ENCODE data around the gene ITFG1. TPM values are rescaled to one million over a fixed set of nuclear protein-coding genes. Genes with fewer than 3 reads are reported as not detected.

The ITFG1 gene
- total and polyA plus RNA-seq, 3 donors from 2014 or later, result 94.7 to 130 (median 121) TPM

GRCh38 chr16:47395733-47396498 is 64.9 kb downstream of the ITFG1 start:
- Histone ChIP-seq H3K27ac (no peak overlapping the region), H3K27me3 (no peaks in the 10 kb centered on the region), H3K4me1 (no peaks in the 10 kb centered on the region), H3K4me3 (no peak overlapping the region), H3K36me3 (ENCODE audit: low read depth, missing control alignments) (no peaks in the 10 kb centered on the region), H3K9me3 (no peaks in the 10 kb centered on the region)
- no peak for DNase-seq
- TF ChIP-seq POLR2A (IDR thresholded peaks at IDR 0.05), result no peak
- TF ChIP-seq, protein P1, sequence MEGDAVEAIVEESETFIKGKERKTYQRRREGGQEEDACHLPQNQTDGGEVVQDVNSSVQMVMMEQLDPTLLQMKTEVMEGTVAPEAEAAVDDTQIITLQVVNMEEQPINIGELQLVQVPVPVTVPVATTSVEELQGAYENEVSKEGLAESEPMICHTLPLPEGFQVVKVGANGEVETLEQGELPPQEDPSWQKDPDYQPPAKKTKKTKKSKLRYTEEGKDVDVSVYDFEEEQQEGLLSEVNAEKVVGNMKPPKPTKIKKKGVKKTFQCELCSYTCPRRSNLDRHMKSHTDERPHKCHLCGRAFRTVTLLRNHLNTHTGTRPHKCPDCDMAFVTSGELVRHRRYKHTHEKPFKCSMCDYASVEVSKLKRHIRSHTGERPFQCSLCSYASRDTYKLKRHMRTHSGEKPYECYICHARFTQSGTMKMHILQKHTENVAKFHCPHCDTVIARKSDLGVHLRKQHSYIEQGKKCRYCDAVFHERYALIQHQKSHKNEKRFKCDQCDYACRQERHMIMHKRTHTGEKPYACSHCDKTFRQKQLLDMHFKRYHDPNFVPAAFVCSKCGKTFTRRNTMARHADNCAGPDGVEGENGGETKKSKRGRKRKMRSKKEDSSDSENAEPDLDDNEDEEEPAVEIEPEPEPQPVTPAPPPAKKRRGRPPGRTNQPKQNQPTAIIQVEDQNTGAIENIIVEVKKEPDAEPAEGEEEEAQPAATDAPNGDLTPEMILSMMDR (IDR thresholded peaks at IDR 0.05), result no peak
- 85 to 86% methylated on average over 4 of the region's 4 CpGs for WGBS, 2 donors
- intact Hi-C loops (cut with DNase I; ENCODE audit: low total_unique reads), result no loop called here

DNA sequence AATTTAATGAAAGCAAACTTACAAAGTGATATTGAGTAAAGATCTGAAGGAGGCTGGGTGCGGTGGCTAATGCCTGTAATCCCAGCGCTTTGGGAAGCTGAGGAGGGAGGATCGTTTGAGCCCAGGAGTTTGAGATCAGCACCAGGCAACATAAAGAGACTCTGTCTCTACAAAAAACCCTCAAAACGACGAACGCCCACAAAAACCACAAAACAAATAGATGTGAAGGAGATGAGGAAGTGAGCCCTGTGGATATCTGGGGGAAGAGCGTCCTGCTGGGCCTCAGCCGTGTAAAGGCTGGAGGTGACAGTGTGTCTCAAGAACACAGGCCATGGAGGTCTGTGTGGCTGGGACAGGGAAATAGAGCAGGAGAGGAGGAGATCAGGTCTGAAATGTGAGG is 68.8 kb downstream of the ITFG1 start:
- Histone ChIP-seq H3K27ac (no peak overlapping the region), H3K4me1 (no peaks in the 10 kb centered on the region), H3K9me3 (no peaks in the 10 kb centered on the region), H3K4me3 (no peak overlapping the region), H3K36me3 (ENCODE audit: low read depth, missing control alignments) (no peaks in the 10 kb centered on the region), H3K27me3 (no peaks in the 10 kb centered on the region)
- 69 to 74% methylated on average over 8 of the region's 8 CpGs for WGBS, 2 donors
- no peak for DNase-seq
- TF ChIP-seq POLR2A (IDR thresholded peaks at IDR 0.05), result no peak
- TF ChIP-seq, protein P1 (IDR thresholded peaks at IDR 0.05), result no peak
- intact Hi-C loops (cut with DNase I; ENCODE audit: low total_unique reads), result no loop called here

- Histone ChIP-seq H3K4me3 (no peak overlapping the region), H3K9me3 (no peaks in the 10 kb centered on the region), H3K36me3 (ENCODE audit: low read depth, missing control alignments) (no peaks in the 10 kb centered on the region), H3K27me3 (no peaks in the 10 kb centered on the region), H3K4me1 (no peaks in the 10 kb centered on the region), H3K27ac (no peak overlapping the region)
- WGBS, 2 donors, result 89 to 90% methylated on average over 4 of the region's 4 CpGs
- no peak for TF ChIP-seq POLR2A (IDR thresholded peaks at IDR 0.05)
- intact Hi-C loops (cut with DNase I; ENCODE audit: low total_unique reads), result no loop called here
- DNase-seq, result no peak
These were observed 72.2 kb downstream of the ITFG1 start for GRCh38 chr16:47388705-47389104.

DNA sequence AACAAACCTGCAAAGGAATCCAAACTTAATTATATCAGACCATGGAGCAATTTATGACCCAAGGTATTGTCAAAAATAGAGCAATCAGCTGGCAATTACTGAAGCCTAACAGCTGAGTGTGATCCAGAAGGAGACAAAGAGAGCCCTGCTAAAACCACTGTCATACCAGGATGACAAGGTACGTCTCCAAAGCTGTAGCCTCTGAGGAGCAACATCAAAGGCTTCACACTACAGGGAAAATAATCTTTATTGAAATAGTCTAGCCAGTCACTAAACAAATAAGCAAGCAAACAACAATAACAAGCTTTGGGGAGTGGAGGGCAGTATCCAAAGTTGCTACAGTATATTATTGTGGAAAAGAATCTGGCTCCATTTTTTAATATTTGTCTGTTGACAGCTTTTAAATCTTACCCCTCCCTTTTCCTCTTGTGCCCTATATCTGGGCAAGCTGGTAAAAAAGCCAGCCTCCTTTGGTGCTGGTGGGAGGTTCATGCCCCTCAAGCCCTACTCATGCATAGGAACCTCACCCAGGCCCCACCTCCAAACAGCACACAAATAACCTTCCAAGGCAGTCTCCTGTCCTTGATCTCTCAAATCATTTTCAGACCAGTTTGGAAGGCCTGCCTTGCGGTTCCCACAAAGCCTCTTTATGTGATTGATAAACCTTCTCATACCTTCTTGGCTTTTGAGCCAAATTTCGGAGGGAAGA is 73.7 kb downstream of the ITFG1 start:
- 76 to 81% methylated on average over 3 of the region's 3 CpGs for WGBS, 2 donors
- intact Hi-C loops (cut with DNase I; ENCODE audit: low total_unique reads), result no loop called here

DNA sequence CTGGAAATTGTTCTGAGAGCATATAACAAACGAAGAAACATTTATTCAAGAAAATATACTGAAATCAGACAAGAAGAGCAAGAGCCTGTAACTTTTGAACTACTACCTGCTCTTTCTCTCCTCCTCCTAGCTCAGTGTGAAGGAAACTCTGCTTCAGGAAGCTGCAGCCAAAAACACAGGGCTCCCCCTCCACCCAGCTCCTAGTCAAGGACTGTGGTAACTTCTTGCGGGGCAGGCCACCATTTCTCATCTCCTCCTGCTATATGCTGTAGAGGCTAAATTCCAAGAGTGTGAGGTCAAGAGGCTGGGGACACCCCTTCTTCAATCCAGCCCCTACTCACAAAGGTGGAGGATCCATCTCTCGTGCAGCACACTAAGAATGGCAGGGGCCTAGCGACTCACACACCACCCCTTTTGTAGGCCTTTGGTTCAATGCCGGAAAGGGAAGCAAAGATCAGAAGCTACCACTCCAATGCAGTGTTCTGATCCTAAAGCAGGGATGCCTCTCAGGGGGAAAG is 74.6 kb downstream of the ITFG1 start:
- WGBS, 2 donors, result 87 to 90% methylated on average over 5 of the region's 5 CpGs
- intact Hi-C loops (cut with DNase I; ENCODE audit: low total_unique reads), result no loop called here
- DNase-seq, result no peak
- no peak overlapping the region for H3K27ac ChIP-seq
- H3K4me1 ChIP-seq, result no peaks in the 10 kb centered on the region
- H3K27me3 ChIP-seq, result no peaks in the 10 kb centered on the region
- H3K9me3 ChIP-seq, result no peaks in the 10 kb centered on the region
- H3K4me3 ChIP-seq, result no peak overlapping the region
- no peaks in the 10 kb centered on the region for H3K36me3 ChIP-seq (ENCODE audit: low read depth, missing control alignments)
- TF ChIP-seq POLR2A (IDR thresholded peaks at IDR 0.05), result no peak
- TF ChIP-seq, protein P1 (IDR thresholded peaks at IDR 0.05), result no peak

More for the DNA sequence above, 73.7 kb downstream of the ITFG1 start:
- H3K27me3 ChIP-seq, result no peaks in the 10 kb centered on the region
- no peak for TF ChIP-seq POLR2A (IDR thresholded peaks at IDR 0.05)
- TF ChIP-seq, protein P1 (IDR thresholded peaks at IDR 0.05), result no peak
- no peak for DNase-seq
- H3K4me1 ChIP-seq, result no peaks in the 10 kb centered on the region
- H3K27ac ChIP-seq, result no peak overlapping the region
- no peaks in the 10 kb centered on the region for H3K36me3 ChIP-seq (ENCODE audit: low read depth, missing control alignments)
- no peak overlapping the region for H3K4me3 ChIP-seq
- H3K9me3 ChIP-seq, result no peaks in the 10 kb centered on the region

All from testis (tissue), 3 donors.